ENCODE measurements around the gene C1orf174.

Gene C1orf174

DNA sequence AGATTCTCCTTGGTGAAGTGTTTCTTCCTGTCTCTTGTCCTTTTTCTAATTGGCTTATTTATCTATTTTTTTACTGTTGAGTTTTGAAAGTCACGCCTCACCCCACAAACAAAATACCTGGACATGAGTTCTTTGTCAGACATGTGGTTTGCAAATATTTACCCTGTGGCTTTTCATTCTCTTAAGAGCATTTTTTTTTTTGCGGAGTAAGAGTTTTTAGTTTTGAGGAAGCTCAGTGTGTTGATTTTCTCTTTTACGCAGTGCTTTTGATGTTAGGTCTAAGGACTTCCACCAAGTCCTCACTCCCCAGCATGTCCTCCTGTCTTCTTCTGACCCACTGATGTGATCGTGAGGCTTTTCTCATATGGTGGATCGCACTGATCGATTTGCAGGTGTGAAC is 35.2 kb downstream of the C1orf174 start:
- DNase-seq = peak; percentile 85

DNA sequence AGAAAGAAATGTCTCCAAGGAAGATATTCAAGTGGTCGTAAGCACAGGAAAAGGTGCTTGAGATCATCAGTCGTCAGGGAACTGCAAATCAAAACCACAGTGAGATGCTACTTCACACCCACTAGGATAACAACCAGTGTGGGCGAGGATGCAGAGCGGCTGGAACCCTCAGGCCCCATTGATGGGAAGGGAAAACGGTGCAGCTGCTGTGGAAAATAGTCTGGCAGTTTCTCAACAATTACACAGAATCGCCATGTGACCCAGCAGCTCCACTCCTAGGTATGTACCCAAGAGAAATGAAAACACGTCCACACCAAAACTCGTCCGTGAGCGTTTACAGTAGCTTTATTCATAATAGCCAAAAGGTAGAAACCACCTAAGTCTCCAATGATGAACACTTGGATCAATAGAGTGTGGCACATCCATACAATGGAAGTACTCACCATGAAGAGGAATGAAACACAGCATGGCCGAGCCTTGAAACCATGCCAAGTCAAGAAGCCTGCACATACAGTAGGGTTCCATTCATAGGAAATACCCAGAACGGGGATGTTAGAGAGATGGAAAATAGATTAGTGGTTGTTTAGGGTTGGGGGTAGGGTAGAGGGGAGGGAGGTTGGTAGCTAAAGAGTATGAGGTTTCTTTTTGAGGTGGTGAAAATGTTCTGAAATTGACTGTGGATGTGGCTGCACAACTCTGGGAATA is 36.7 kb downstream of the C1orf174 start:
- peak; percentile 15 for DNase-seq

DNA sequence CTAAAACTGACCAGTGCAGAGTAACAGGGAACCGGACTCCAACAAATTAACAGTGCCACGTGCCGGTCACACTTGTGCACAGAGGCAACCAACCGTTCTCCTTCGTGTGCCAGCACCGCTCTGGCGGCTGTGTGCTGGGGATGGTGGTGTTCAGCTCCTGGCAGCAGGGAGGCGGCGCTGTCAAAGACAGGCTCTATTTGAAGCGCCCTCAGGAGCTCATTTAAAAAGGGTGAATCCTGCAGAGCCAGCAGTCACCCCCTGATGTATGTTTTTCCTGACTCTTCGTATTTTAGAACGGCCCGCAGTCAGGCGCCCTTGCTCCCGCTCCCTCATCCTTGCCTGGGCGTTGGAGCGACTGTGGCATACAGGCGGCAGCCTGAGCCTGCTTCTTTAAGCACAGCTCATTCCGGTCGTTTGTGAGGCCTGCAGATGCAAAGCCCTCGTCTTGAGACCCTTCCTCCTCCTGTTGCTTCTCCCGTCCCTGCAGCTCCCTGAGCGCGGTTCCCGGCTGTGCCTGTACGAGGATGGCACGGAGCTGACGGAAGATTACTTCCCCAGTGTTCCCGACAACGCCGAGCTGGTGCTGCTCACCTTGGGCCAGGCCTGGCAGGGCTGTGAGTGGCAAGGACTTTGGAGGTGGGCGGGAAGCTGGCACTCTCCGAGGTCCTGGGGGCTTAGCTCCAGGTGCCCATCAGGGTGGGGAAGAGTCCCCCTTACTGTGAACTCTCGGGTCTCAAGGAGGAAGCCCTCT is 41.7 kb downstream of the C1orf174 start:
- peak; percentile 74 for DNase-seq

DNA sequence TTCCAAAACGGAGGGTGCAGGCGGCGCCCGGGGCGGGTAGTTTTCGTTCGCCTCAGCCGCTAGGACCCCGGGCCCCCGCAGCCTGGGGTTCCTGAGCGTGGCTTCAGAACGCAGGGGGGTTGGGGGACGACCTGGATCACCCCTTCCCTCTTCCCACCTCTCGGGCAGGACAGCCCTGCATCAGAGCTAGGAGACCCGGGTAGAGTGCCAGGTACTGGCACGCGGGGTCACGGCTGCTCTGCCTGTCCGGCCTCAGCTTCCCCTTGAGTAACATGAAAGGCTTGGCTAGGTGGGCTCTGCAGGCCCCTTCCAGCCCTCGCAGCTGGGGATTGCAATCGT is 42.3 kb downstream of the C1orf174 start:
- DNase-seq = no peak

DNA sequence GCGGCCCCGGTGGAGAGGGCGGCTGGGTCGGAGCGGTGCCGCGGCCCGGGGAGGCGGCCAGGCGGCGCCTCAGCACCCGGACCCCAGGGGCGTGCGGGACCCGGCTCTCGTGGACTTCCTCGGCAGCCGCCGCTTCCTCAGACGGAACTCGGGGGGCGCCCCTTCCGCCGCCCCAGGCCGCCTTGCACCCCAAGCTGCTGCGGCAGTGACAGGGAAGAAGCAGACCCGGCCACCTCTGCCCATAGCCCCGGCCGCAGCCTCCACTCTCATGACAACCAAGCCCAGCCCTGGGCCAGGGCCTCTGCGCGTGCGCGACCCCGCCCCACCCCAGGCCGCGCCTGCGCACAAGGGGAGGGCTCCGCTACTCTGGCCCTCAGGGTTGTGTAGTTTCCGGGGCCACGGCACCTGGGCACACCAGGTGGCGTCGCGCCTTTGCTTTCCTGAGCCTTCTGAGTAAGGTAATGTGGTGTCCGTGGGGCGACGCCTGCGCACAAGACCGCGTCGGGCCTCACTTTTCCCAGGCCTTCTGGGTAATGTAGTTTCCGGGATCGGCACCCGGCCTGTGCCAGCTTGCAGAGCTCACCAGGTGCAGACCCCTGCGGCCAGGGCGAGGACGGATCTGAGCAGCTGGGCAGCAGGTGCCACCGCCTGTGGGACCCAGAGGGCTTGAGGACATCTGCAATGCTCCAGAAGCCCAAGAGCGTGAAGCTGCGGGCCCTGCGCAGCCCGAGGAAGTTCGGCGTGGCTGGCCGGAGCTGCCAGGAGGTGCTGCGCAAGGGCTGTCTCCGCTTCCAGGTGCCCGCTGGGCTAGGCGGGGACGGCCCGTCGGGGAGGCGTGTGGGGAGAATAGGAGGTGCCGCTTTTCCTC is 42.9 kb downstream of the C1orf174 start, which contains the start of the genes CEP104 and DFFB:
CEP104 (minus strand) TSS at position 289 of the 868 bp plus-strand sequence. CDS start 4,804 bp downstream, outside the sequence.
DFFB (plus strand) TSS at position 554 of the 868 bp plus-strand sequence; CDS start at position 682, 128 bp downstream.
- peak; percentile 99 for DNase-seq

DNA sequence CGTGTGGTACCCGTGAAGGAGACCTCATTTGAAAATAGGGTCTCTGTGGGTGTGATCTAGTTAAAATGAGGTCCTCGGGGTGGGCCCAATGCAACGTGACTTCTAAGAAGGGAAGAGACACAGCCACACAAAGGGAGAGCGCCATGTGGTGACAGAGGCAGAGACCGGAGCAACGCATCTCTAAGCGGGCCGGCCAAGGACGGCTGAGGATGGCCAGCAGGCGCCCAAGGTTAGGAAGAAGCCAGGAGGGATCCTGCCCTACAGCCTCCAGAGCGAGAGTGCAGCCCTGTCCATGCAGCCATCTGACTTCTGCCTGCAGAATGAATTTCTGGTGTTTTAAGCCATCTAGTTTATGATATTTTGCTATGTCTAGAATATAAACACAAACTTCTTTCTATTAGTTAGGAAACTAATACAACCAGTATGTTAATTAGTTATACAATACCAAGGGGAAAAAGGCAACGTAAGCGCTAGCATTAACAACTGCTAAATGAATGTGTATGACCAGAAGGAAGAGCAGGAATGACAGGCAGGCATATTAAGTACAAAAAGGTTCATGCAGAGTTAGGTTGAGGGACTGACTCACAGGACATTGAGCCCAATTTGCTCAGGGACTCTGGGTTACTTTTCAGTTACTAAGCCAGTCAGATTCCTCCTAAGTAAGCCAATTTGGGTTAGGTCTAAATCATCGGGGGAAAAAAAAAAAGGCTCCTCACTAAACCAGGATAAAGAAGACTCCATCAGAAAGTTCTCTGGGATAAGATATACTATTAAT is 47.2 kb downstream of the C1orf174 start:
- DNase-seq = no peak

DNA sequence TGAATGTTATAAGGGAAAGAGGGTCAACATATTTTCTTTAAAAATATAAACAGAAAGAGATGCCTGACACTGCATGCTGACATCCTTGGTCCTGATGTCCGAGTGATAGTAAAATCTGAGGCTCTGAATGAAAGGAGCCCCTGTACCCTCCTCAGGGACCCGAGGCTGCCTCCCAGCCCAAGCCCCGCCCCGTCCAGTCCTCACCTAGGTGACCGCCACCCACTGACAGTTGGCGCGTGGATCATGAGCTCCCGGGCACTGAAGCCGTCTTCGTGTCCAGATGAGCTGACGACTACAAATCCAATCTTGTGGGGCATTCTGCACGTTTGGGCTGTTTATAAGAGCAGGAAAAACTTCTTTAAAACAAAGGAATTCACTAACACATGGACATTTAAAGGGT is 48.0 kb downstream of the C1orf174 start:
- no peak for DNase-seq

DNA sequence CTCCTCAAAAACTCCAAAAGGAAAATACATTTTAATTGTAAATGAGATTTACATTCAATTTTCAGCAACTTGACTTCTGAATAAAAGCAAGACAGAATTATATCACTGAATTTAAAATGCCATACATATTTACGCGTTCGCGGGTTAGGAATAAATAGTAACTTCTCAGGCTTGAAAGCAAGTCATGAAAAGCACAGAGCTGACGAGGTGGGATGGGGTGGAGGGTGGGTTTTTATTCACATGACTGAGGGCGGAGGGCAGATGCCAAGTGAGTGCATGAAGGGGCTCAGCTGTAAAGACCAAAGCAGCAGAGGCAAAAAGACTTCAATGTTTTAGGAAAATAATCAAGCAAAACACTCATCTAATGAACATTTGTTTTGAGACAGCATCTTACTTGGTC is 48.8 kb downstream of the C1orf174 start:
- no peak for DNase-seq

DNA sequence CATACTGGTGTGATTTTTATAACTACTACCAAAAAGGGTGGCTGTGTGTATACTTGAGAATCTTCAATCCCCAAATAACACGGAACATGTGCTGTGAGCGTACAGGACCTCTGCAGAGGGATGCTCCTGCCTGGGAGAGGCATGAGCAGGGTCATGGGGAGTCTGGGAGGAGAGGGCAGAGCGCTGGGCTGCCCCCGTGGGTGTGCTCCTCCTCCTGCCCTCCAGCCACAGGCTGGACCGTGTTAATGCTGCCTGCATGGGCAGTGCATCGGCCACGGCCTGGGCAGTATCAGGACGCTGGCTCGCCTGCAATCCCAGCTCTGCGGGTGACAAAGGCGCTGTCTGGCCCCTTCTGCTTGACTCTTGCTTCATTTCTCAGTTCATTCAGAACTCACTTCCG is 49.2 kb downstream of the C1orf174 start:
- no peak for DNase-seq

DNA sequence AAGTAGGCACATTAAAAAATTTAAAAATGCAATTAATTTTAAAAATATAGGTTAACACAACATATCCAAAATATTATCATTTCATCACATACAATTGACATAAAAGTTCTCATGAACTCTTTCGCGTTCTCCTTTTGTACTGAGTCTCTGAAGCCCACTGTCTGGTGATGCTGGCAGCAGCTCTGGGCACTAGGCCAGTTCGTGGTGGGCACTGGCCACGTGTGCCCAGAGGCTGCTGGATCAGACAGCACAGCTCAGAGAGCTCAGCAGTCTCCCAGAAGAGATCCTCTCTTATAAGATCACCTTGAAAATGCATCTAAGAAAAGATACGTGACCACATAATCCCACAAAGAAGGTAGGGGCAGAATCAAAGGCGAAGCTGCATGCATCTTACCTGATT is 53.0 kb downstream of the C1orf174 start:
- DNase-seq = no peak

DNA sequence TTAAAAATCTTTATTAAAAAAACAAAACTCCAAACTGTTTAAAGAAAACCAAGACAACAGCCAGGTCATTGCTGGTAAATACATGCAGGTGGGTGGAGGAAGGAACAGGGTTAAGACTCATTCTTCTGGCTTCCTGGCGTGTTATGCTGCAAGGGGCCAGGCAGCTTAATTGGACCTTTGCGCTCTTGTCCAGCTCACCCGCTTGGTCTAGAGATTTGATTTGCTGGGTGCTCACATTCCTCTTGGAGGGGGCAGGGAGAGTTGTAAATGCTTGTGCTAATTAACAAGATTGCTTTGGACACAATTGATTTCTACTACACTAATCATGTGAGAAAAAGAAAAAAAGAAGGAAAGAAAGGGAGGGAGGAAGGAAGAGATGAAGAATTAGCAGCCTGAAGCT is 53.5 kb downstream of the C1orf174 start:
- DNase-seq = no peak

DNA sequence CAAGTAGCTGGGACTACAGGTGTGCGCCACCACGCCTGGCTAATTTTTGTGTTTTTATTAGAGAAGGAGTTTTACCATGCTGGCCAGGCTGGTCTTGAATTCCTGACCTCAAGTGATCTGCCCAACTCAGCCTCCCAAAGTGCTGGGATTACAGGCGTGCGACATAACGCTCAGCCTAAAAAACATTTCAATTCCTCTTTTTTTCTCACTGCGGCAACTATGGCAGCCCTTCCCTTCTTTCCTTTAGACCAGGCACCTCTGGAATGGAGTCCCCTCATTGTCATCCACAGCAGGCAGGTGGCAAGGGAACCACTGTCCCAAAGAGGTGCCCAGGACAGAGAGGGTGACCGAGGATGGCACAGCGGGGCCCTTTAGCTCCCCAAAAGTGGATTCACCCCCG is 57.2 kb downstream of the C1orf174 start:
- DNase-seq = no peak

DNA sequence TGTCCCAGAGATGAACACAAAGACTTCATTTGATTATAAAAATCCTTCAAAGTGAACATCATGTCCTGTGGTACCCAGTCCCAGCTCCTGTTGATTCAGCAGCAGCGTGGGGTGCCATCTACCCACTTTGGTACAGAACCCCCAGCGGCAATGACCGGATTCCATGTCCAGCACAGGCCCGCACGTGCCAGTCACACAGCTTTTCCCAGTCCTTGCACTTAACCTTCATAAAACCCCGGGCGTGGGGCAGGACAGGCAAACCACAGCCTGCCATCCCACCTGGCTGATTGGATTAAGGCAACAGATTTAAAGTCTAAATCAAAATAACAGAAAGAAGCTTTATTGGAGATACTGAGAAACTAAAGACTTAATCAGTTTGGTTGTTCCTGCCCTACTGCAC is 58.6 kb downstream of the C1orf174 start:
- DNase-seq = no peak

Data from DMS53 (cell line).